K562 (cell line): ENCODE data around the gene RASL12. TPM values are rescaled to one million over a fixed set of nuclear protein-coding genes. Genes with fewer than 3 reads are reported as not detected.

Source experiments
- ATAC-seq: fragments of 200-7000 bp; cut with Tn5 transposase; 3 replicates; pipeline ENCODE4 v1.9.1; 2020; ENCODE audit warnings: moderate library complexity
- Bru-seq: library from RNA; stranded (reverse); fragments of 400-500 nt; gene quantifications from one replicate; lab custom pipeline; 2021; lab: Mats Ljungman, UMichigan
- BruChase-seq, 2 experiments: library from RNA; stranded (reverse); fragments of 400-500 nt; gene quantifications; one replicate each; lab custom pipeline; 2021; lab: Mats Ljungman, UMichigan
- BruUV-seq: library from RNA; stranded (reverse); fragments of 400-500 nt; replicated peaks from 2 replicates; lab custom pipeline; 2021; lab: Mats Ljungman, UMichigan
- CTCF ChIA-PET: fragments of 300-600 bp; formaldehyde crosslinking; extraction: SDS; loops from one replicate; lab custom pipeline; 2021; ENCODE audit warnings: low intra/inter-chr PET ratio; lab: Yijun Ruan, JAX
- POLR2A ChIA-PET: fragments of 300-600, 350-650 bp; sonication (Branson Sonifier 250); formaldehyde crosslinking; extraction: SDS; loops from one replicate; lab custom pipeline; 2021; ENCODE audit warnings: antibody characterized with exemption, inconsistent platforms; lab: Yijun Ruan, JAX
- DNase-seq, 4 experiments: peaks; one replicate each; pipeline versions ENCODE4 v3.0.0 to v3.0.0-alpha.2; 2011 to 2018; ENCODE audit warnings: low spot score in 3 of 4, mixed read lengths in 3 of 4; ENCODE audit errors: extremely low read depth in 1 of 4
- FAIRE-seq: peaks from 2 replicates; lab custom pipeline; 2011; peaks lifted over from hg19 to GRCh38; lab: Jason Lieb, UNC
- H2AFZ ChIP-seq: 2 replicates; pipeline ENCODE4 v1.6.0; 2011; ENCODE audit warnings: low read depth, low read length, control low read depth, inconsistent platforms
- H3K27ac ChIP-seq: fragments of 200-600 bp; 3 replicates; pipeline ENCODE4 v1.8.0; 2011; ENCODE audit warnings: low read depth, mild to moderate bottlenecking, control low read depth, inconsistent platforms, low read length, moderate library complexity, mixed read lengths; ENCODE audit errors: extremely low read depth
- H3K27me3 ChIP-seq, 2 experiments: fragments of 300-600 bp in 1 of 2; 2 replicates in 1 of 2; 3 replicates in 1 of 2; pipeline versions ENCODE4 v1.6.0 to v1.8.0; 2011; ENCODE audit warnings: inconsistent platforms in 2 of 2, low read length in 2 of 2, mild to moderate bottlenecking in 1 of 2, mixed read lengths in 1 of 2, moderate library complexity in 1 of 2; ENCODE audit not compliant: control insufficient read depth in 2 of 2, insufficient read depth in 2 of 2
- H3K36me3 ChIP-seq: fragments of 300-600 bp; 3 replicates; pipeline ENCODE4 v1.8.0; 2011; ENCODE audit warnings: mild to moderate bottlenecking, low read length, inconsistent platforms; ENCODE audit not compliant: control insufficient read depth, insufficient read depth
- H3K4me1 ChIP-seq, 2 experiments: fragments of 200-600 bp in 1 of 2; replicated peaks in 1 of 2; 2 replicates in 1 of 2; 3 replicates in 1 of 2; pipeline versions ENCODE4 v1.5.1 to v1.8.0; 2011; ENCODE audit warnings: inconsistent platforms in 2 of 2, low read length in 2 of 2, mild to moderate bottlenecking in 1 of 2, mixed read lengths in 1 of 2, moderate library complexity in 1 of 2; ENCODE audit not compliant: control insufficient read depth in 2 of 2, insufficient read depth in 2 of 2
- H3K4me2 ChIP-seq: 2 replicates; pipeline ENCODE4 v1.6.1; 2011; ENCODE audit warnings: low read length, control low read depth, inconsistent platforms, mixed read lengths; ENCODE audit not compliant: insufficient read depth
- H3K4me3 ChIP-seq: fragments of 200-600 bp; sonication (generic), shearing (Covaris generic); 2 replicates; pipeline ENCODE4 v1.5.1; 2016; ENCODE audit warnings: control low read depth, inconsistent platforms
- H3K79me2 ChIP-seq: fragments of 200-600 bp; 3 replicates; pipeline ENCODE4 v1.8.0; 2011; ENCODE audit warnings: low read length, inconsistent platforms; ENCODE audit not compliant: control insufficient read depth, insufficient read depth
- H3K9ac ChIP-seq, 2 experiments: 2 replicates each; pipeline versions ENCODE4 v1.6.0 to v1.6.1; 2011; ENCODE audit warnings: low read depth in 2 of 2, low read length in 2 of 2, control low read depth in 1 of 2, inconsistent platforms in 1 of 2, mild to moderate bottlenecking in 1 of 2, mixed read lengths in 1 of 2; ENCODE audit not compliant: insufficient read depth in 1 of 2
- H3K9me1 ChIP-seq: one replicate; pipeline ENCODE4 v1.6.0; 2011; ENCODE audit warnings: inconsistent platforms, mild to moderate bottlenecking, low read length, moderate library complexity; ENCODE audit not compliant: control insufficient read depth, insufficient read depth
- H3K9me3 ChIP-seq: replicated peaks from 2 replicates; pipeline ENCODE4 v1.5.1; 2011; ENCODE audit warnings: low read depth, low read length, inconsistent platforms; ENCODE audit not compliant: control insufficient read depth, insufficient read depth
- H4K20me1 ChIP-seq: replicated peaks from 2 replicates; pipeline ENCODE4 v1.6.1; 2011; ENCODE audit warnings: low read length, inconsistent platforms, mixed read lengths; ENCODE audit not compliant: control insufficient read depth, insufficient read depth
- FOS ChIP-seq: IDR thresholded peaks from 3 replicates; pipeline ENCODE4 v1.6.1; 2011; ENCODE audit not compliant: insufficient read length; ENCODE audit errors: extremely low read depth
- ZFP36 ChIP-seq: fragments of 150-350 bp; IDR thresholded peaks from 2 replicates; pipeline ENCODE4 v1.6.1; 2018; ENCODE audit warnings: low read length, low read depth; ENCODE audit not compliant: partially characterized antibody
- WGBS: fragments of 100-300 bp; shearing (Covaris generic); methylation state at CpG from one replicate; pipeline ENCODE4 v1.1.6; 2016; ENCODE audit warnings: low coverage, mixed read lengths; ENCODE audit not compliant: insufficient coverage; ENCODE audit errors: missing lambda C conversion rate; 5-methylcytosine and 5-hydroxymethylcytosine counted together
- in situ Hi-C: fragments of 300-500 bp; cut with MboI; formaldehyde crosslinking; loops from 4 replicates; pipeline ENCODE4 v1.15.0; 2018; ENCODE audit warnings: inconsistent platforms, mixed read lengths
- intact Hi-C: fragments of 100-400 bp; cut with micrococcal nuclease; formaldehyde crosslinking; loops from 2 replicates; pipeline ENCODE4 v1.14.2; 2022
- long read RNA-seq, 3 experiments: library from polyadenylated mRNA in 2 of 3; library from RNA in 1 of 3; unstranded in 2 of 3; stranded (forward) in 1 of 3; transcript quantifications; one replicate each; pipeline ENCODE4 v2.0.0, GENCODE V29; 2019 to 2022
- polyA minus RNA-seq, 3 experiments: library from RNA; depleted of rRNA, polyadenylated mRNA; stranded (reverse); fragments of >200 nt; gene quantifications; 2 replicates each; pipeline ENCODE4 v1.2.3, GENCODE V29; 2011
- polyA plus RNA-seq, 8 experiments: library from polyadenylated mRNA; depleted of rRNA in 4 of 8; stranded (reverse) in 5 of 8; unstranded in 3 of 8; fragments of >200 nt; fragmentation: Nextera tagmentation in 2 of 8; fragmentation: Illumina TruSeq in 1 of 8; extraction: Ambion mirVana in 2 of 8; extraction: Trizol in 1 of 8; gene quantifications; 2 replicates each; pipeline versions ENCODE4 v1.2.1 to v1.2.3, GENCODE V29; 2011 to 2014; ENCODE audit warnings: inconsistent platforms in 1 of 8, missing spikeins in 1 of 8
- total RNA-seq, 7 experiments: library from RNA; depleted of rRNA in 6 of 7; stranded (reverse); fragments of >200 nt in 6 of 7; fragmentation: Illumina TruSeq in 2 of 7; extraction: Trizol in 2 of 7; gene quantifications; 2 replicates each; pipeline versions ENCODE4 v1.2.1 to v1.2.3, GENCODE V29; 2011 to 2021; ENCODE audit warnings: low replicate concordance in 1 of 7

RASL12 gene
- not detected in 2 replicates for total RNA-seq (2011; cell fraction: chromatin; rRNA removed; ENCODE audit: low replicate concordance)
- not detected in 2 replicates for total RNA-seq (2011; cell fraction: nucleolus; rRNA removed)
- not detected in 2 replicates for total RNA-seq (2011; cell fraction: nucleoplasm; rRNA removed)
- total RNA-seq (2014; rRNA removed), result not detected in 2 replicates
- not detected in 2 replicates for total RNA-seq (2014; rRNA removed; fragmentation: Illumina TruSeq; extraction: Trizol)
- not detected in 2 replicates for total RNA-seq (2015; rRNA removed; fragmentation: Illumina TruSeq; extraction: Trizol)
- total RNA-seq (2021), result not detected in 2 replicates
- not detected in 2 replicates for polyA plus RNA-seq (2011; rRNA removed)
- not detected in 2 replicates for polyA plus RNA-seq (2011; cell fraction: cytosol; rRNA removed)
- polyA plus RNA-seq (2011; cell fraction: nucleus; rRNA removed), result 0.06 TPM in 1 of 2 replicates, not detected in the other
- polyA plus RNA-seq (2012), result not detected in 2 replicates
- polyA plus RNA-seq (2014; fragmentation: Illumina TruSeq; extraction: Trizol), result not detected in 2 replicates
- polyA plus RNA-seq (2014; fragmentation: Nextera tagmentation; extraction: Ambion mirVana), result not detected
- not detected in 2 replicates for polyA plus RNA-seq (2014; rRNA removed)
- 0.06 TPM in 1 of 2 replicates, not detected in the other for polyA minus RNA-seq (2011; rRNA and poly(A)+ RNA removed)
- not detected in 2 replicates for polyA minus RNA-seq (2011; cell fraction: cytosol; rRNA and poly(A)+ RNA removed)
- polyA minus RNA-seq (2011; cell fraction: nucleus; rRNA and poly(A)+ RNA removed), result not detected in 2 replicates
- Bru-seq, nascent RNA, result not detected
- BruChase-seq, experiment 1, labeled RNA remaining after a 2-hour chase, result percentile 12 among the genes with signal in this experiment
- BruChase-seq, experiment 2, labeled RNA remaining after a 6-hour chase, result percentile 16 among the genes with signal in this experiment
- long read RNA-seq, experiment 1, result 0 reads
- long read RNA-seq, experiment 2, result 0 reads
- long read RNA-seq, experiment 3, result 0 reads

- H3K9ac ChIP-seq, result no peak within 1 kb of the TSS
- H3K9me3 ChIP-seq, result no peaks in the 10 kb centered on the region
- no TSS peak for BruUV-seq
- no peak within 1 kb of the TSS for H3K27ac ChIP-seq
- intact Hi-C loops (no loop called here), in situ Hi-C loops (no loop called here)
- H3K4me3 ChIP-seq, result no peak within 1 kb of the TSS
- H3K27me3 ChIP-seq, result peaks cover 25 to 55% of the 10 kb centered on the region in 2 experiments
- H3K79me2 ChIP-seq, result no peaks in the 10 kb centered on the region
- ChIA-PET CTCF (no interaction called here), POLR2A (interaction anchor here (1.0 to 1.2 kb wide), 3 partner anchors 11 to 237 kb away, joined by 3 to 4 read pairs (median 3); partner anchors contain the start of gene RNU5B-1)
- WGBS, result 22% methylated on average over 23 of the region's 66 CpGs
- peaks cover 3% of the 10 kb centered on the region; the same call in 1 of the 2 replicates for H4K20me1 ChIP-seq
- FAIRE-seq (no peak), ATAC-seq (no peak; the same call in 2 of the 3 replicates), DNase-seq (peak in 2 of 4 experiments; percentile 65 to 66)
- no peak within 1 kb of the TSS for H2AFZ ChIP-seq
- H3K4me1 ChIP-seq, result peaks cover 0 to 10% of the 10 kb centered on the region in 2 experiments; a peak in 1 of 5 replicates
- no peaks in the 10 kb centered on the region for H3K9me1 ChIP-seq
- TF ChIP-seq FOS, result no peak
- TF ChIP-seq ZFP36, result peak; percentile 89
- no peaks in the 10 kb centered on the region for H3K36me3 ChIP-seq
- H3K4me2 ChIP-seq, result no peak within 1 kb of the TSS
Measured at GRCh38 chr15:65067645-65068402, at the start of gene RASL12. Gene RASL12 (minus strand): TSS chr15:65067991. CDS start chr15:65067835, 156 bp downstream.
